Spleen (tissue), 11 donors: ENCODE results near the gene TENM3. TPM values are rescaled to one million over a fixed set of nuclear protein-coding genes. Genes with fewer than 3 reads are reported as not detected.

Experiments used
- DNase-seq: peaks from one replicate; pipeline ENCODE4 v3.0.0-alpha.2; 2020
- H3K27ac ChIP-seq, 8 donors: fragments of 200-600 bp; sonication (generic) in 7 of 8; 1 replicate in 4 of 8; 2 replicates in 4 of 8; pipeline versions ENCODE4 v1.5.0 to v1.8.0; 2016 to 2021; ENCODE audit warnings: inconsistent platforms in 4 of 8, mild to moderate bottlenecking in 4 of 8, moderate library complexity in 1 of 8
- H3K27me3 ChIP-seq, 7 donors: fragments of 200-600 bp; sonication (generic) in 6 of 7; replicated peaks in 1 of 7; 1 replicate in 4 of 7; 2 replicates in 3 of 7; pipeline versions ENCODE4 v1.5.0 to v1.8.0; 2016 to 2021; ENCODE audit warnings: inconsistent platforms in 3 of 7, mild to moderate bottlenecking in 1 of 7
- H3K36me3 ChIP-seq, 6 donors: fragments of 200-600 bp; sonication (generic) in 5 of 6; 1 replicate in 4 of 6; 2 replicates in 2 of 6; pipeline versions ENCODE4 v1.5.0 to v1.8.0; 2016 to 2021; ENCODE audit warnings: inconsistent platforms in 2 of 6
- H3K4me1 ChIP-seq, 6 donors: fragments of 200-600 bp; sonication (generic) in 5 of 6; 1 replicate in 3 of 6; 2 replicates in 3 of 6; pipeline versions ENCODE4 v1.5.0 to v1.8.0; 2016 to 2021; ENCODE audit warnings: inconsistent platforms in 3 of 6
- H3K4me3 ChIP-seq, 8 donors: fragments of 200-600 bp; sonication (generic) in 7 of 8; 1 replicate in 4 of 8; 2 replicates in 4 of 8; pipeline versions ENCODE4 v1.5.0 to v1.8.0; 2016 to 2021; ENCODE audit warnings: inconsistent platforms in 4 of 8, mild to moderate bottlenecking in 4 of 8, moderate library complexity in 2 of 8
- H3K9me3 ChIP-seq, 8 donors: fragments of 200-600 bp; sonication (generic) in 7 of 8; 1 replicate in 4 of 8; 2 replicates in 4 of 8; pipeline versions ENCODE4 v1.5.0 to v1.8.0; 2016 to 2021; ENCODE audit warnings: inconsistent platforms in 4 of 8
- POLR2A ChIP-seq, 3 donors: fragments of 450-650 bp; IDR thresholded peaks; one replicate each; pipeline ENCODE4 v1.5.1; 2017; ENCODE audit warnings: antibody characterized with exemption in 3 of 3, mild to moderate bottlenecking in 1 of 3
- POLR2AphosphoS5 ChIP-seq, 3 donors: sonication (generic); formaldehyde crosslinking; IDR thresholded peaks; one replicate each; pipeline ENCODE4 v1.5.1; 2017; ENCODE audit warnings: antibody characterized with exemption in 3 of 3
- WGBS, 5 donors: extraction: QIAGEN DNeasy Blood & Tissue Kit in 3 of 5; methylation state at CpG; one replicate each; pipeline versions ENCODE4 v1.1.5 to v1.1.7; 2013 to 2018; 5-methylcytosine and 5-hydroxymethylcytosine counted together
- intact Hi-C: fragments of 100-400 bp; cut with DNase I; formaldehyde crosslinking; loops from one replicate; pipeline ENCODE4 v1.15.0; 2023; ENCODE audit warnings: low total_unique reads
- polyA plus RNA-seq, 3 donors: library from polyadenylated mRNA; stranded (reverse); fragments of 200-250 nt; gene quantifications; one replicate each; pipeline ENCODE4 v1.2.1, GENCODE V29; 2013
- total RNA-seq, 7 donors: library from RNA; depleted of rRNA in 3 of 7; stranded (reverse); fragments of >200 nt in 3 of 7; fragmentation: NEBNext Ultra II Directional in 4 of 7; extraction: Animal tissue kit (Norgen Biotek cat#: 25700) in 4 of 7; gene quantifications; one replicate each; pipeline versions ENCODE4 v1.1.0 to v1.2.1, GENCODE V29; 2016 to 2021
- TF ChIP-seq, protein P1 (sequence below), 11 experiments: fragments of 200-600 bp in 7 of 11; fragments of 450-650 bp in 4 of 11; sonication (generic) in 4 of 11; IDR thresholded peaks in 8 of 11; conservative IDR thresholded peaks in 3 of 11; 1 replicate in 7 of 11; 2 replicates in 4 of 11; pipeline versions ENCODE4 v1.4.0 to v1.8.0; 2016 to 2021; ENCODE audit warnings: antibody characterized with exemption in 11 of 11, inconsistent platforms in 4 of 11, mild to moderate bottlenecking in 1 of 11
- donor health status: healthy with polysubstance abuse.
- donor health status: DM: no; HTN: no; CAD: no; lungs with moderate emphysema.
- donor health status: DM: no; HTN: no; CAD: no.
- donor health status: Bipolar disorder and iron deficiency.
- donor health status: healthy.
- donor health status: DM: no; HTN: no; CAD: no.
- donor health status: DM: yes; HTN: yes; CAD: no.

TENM3 gene
- total and polyA plus RNA-seq, 10 donors: 0.37 to 45.6 (median 17.7) TPM

DNA sequence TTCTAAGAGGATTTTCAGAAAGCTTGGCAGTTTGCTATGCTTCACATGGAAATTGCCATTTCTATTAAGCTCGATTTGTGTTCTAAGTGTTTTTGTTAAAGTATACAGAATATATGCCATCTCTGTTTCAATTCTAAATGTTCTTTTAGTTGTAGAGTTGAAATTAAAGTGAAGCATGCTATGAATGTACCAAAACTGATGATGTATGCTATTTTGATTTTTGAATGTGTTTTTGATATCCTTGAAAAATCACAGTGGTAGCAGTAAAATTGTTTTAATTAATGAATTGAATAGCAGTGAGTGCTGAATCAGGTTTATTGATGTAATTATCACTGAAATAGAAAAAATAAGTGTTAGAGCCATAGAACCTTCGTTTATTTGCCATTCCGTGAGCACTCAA, 110.9 kb downstream of the TENM3 start:
- DNase-seq: no peak
- no peaks in the 10 kb centered on the region for H3K27me3 ChIP-seq
- peaks cover 0 to 3% (median 0%) of the 10 kb centered on the region in 8 donors for H3K9me3 ChIP-seq
- intact Hi-C loops: no loop called here
- no peaks in the 10 kb centered on the region for H3K4me1 ChIP-seq
- H3K4me3 ChIP-seq: no peak overlapping the region
- WGBS, 5 donors: 66 to 80% (median 73%) methylated on average over 3 of the region's 3 CpGs
- no peaks in the 10 kb centered on the region for H3K36me3 ChIP-seq
- no peak for TF ChIP-seq POLR2A (IDR thresholded peaks at IDR 0.05)
- TF ChIP-seq, protein P1, sequence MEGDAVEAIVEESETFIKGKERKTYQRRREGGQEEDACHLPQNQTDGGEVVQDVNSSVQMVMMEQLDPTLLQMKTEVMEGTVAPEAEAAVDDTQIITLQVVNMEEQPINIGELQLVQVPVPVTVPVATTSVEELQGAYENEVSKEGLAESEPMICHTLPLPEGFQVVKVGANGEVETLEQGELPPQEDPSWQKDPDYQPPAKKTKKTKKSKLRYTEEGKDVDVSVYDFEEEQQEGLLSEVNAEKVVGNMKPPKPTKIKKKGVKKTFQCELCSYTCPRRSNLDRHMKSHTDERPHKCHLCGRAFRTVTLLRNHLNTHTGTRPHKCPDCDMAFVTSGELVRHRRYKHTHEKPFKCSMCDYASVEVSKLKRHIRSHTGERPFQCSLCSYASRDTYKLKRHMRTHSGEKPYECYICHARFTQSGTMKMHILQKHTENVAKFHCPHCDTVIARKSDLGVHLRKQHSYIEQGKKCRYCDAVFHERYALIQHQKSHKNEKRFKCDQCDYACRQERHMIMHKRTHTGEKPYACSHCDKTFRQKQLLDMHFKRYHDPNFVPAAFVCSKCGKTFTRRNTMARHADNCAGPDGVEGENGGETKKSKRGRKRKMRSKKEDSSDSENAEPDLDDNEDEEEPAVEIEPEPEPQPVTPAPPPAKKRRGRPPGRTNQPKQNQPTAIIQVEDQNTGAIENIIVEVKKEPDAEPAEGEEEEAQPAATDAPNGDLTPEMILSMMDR (IDR thresholded peaks at IDR 0.05 in 8 of 11, conservative IDR thresholded peaks at IDR 0.05 in 3 of 11): no peak
- TF ChIP-seq POLR2AphosphoS5 (IDR thresholded peaks at IDR 0.05): no peak
- no peak overlapping the region for H3K27ac ChIP-seq

GRCh38 chr4:182354867-182355266, 111.7 kb downstream of the TENM3 start:
- no peak for DNase-seq
- 36 to 50% (median 45%) methylated on average over 7 of the region's 7 CpGs for WGBS, 5 donors

GRCh38 chr4:182367153-182367552, 124.0 kb downstream of the TENM3 start:
- 84 to 88% (median 87%) methylated on average over 13 of the region's 13 CpGs for WGBS, 5 donors
- DNase-seq: no peak

More at GRCh38 chr4:182354867-182355266, 111.7 kb downstream of the TENM3 start:
- peaks cover 0 to 3% (median 0%) of the 10 kb centered on the region in 8 donors for H3K9me3 ChIP-seq
- TF ChIP-seq POLR2A (IDR thresholded peaks at IDR 0.05) (no peak), POLR2AphosphoS5 (IDR thresholded peaks at IDR 0.05) (no peak)
- TF ChIP-seq, protein P1 (IDR thresholded peaks at IDR 0.05 in 8 of 11, conservative IDR thresholded peaks at IDR 0.05 in 3 of 11): no peak
- intact Hi-C loops: no loop called here
- H3K36me3 ChIP-seq: no peaks in the 10 kb centered on the region
- H3K27ac ChIP-seq: no peak overlapping the region
- H3K4me1 ChIP-seq: no peaks in the 10 kb centered on the region
- H3K27me3 ChIP-seq: no peaks in the 10 kb centered on the region
- H3K4me3 ChIP-seq: no peak overlapping the region

DNA sequence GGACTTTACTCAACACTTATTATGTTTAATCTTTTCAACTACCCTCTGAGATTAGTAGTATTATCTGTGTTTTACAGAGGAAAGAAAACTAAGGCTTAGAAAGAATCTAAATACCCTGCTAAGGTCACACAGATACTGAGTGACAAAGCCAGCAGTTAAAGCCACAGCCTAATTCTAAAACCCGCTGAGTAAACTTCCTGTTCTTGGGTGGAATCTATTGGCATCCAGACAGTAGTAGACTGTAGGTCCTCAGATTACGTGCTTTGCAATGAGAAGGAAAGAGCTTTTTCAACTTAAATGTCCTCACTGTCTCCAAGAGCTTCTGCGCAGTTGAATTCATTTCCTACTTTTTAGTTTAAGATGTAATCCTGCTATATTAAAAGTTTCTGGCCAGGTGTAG, 126.0 kb downstream of the TENM3 start:
- intact Hi-C loops: no loop called here
- DNase-seq: no peak
- Histone ChIP-seq H3K36me3 (no peaks in the 10 kb centered on the region), H3K4me1 (no peaks in the 10 kb centered on the region), H3K27me3 (peaks cover 0 to 4% (median 0%) of the 10 kb centered on the region in 7 donors), H3K9me3 (peaks cover 0 to 2% (median 0%) of the 10 kb centered on the region in 8 donors), H3K27ac (no peak overlapping the region), H3K4me3 (no peak overlapping the region)
- TF ChIP-seq POLR2AphosphoS5 (IDR thresholded peaks at IDR 0.05) (no peak), POLR2A (IDR thresholded peaks at IDR 0.05) (no peak)
- TF ChIP-seq, protein P1 (IDR thresholded peaks at IDR 0.05 in 8 of 11, conservative IDR thresholded peaks at IDR 0.05 in 3 of 11): no peak
- whole genome bisulfite sequencing, 5 donors: 46 to 58% (median 52%) methylated on average over 3 of the region's 3 CpGs

More at GRCh38 chr4:182367153-182367552, 124.0 kb downstream of the TENM3 start:
- Histone ChIP-seq H3K4me3 (no peak overlapping the region), H3K9me3 (no peaks in the 10 kb centered on the region), H3K36me3 (no peaks in the 10 kb centered on the region), H3K4me1 (no peaks in the 10 kb centered on the region), H3K27me3 (no peaks in the 10 kb centered on the region), H3K27ac (no peak overlapping the region)
- intact Hi-C loops: no loop called here
- TF ChIP-seq, protein P1 (IDR thresholded peaks at IDR 0.05 in 8 of 11, conservative IDR thresholded peaks at IDR 0.05 in 3 of 11): no peak
- TF ChIP-seq POLR2A (IDR thresholded peaks at IDR 0.05): no peak
- TF ChIP-seq POLR2AphosphoS5 (IDR thresholded peaks at IDR 0.05): no peak
